ENCODE results near the gene ARHGEF5.
"Not testable (repeated sequence)": the region's sequence is repeated elsewhere in the genome, so short reads cannot be mapped to it uniquely, and the experiment has no call there.

ARHGEF5 gene

DNA sequence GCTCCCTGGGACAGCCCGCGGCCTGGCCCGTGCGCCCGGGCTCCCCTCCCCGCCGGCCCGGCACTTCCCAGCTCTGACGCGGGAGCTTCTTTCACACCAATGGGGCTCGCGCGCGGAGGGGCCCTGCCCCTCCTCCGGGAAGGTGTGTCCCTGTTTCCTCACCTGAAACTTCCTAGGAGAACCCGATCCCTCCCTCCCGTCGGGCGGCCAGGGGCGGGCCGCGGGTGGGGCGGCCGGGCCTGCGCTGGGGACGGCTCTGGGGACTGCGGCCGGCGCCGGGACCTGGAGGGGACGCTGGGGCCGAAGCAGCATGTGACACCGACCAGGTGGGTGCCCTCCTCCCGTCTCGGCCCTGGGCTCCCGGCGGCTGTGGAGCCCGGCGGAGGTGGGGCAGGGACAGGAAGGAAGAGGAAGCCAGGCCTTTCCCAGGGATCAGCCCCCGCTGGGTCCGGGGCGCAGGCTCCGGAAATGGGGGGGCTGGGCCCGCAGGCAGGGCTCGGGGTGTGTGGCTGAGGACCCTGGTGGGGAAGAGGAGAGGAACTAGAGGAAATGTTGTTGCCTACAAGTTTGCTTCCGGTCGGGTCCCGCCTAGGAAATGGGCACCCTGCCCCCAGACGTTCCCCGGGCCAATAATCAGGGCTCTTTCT, at the start of gene ARHGEF5:
Gene ARHGEF5 (plus strand): TSS at position 227 of the 647 bp plus-strand sequence. CDS start 7,268 bp downstream, outside the sequence.
- not testable (repeated sequence) for DNase-seq

DNA sequence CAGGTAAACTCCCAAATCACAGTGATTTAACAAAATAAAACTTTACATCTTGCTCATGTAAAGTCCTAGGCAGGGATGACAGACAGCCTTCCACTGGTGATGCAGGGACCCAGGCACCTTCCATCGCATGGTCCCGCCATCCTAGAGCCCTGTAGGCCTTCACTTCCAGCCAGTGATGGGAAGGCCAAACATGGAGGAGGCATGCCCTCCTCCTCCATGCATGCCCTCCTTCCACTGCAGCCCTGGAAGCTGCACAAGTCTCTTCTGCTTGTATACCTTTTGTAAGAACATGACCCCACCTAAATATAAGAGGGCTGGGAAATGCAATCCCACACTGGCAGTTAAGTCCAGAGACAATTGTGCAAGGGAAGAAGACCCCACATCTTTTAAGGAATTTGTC, 45.5 kb upstream of the ARHGEF5 start:
- not testable (repeated sequence) for DNase-seq

DNA sequence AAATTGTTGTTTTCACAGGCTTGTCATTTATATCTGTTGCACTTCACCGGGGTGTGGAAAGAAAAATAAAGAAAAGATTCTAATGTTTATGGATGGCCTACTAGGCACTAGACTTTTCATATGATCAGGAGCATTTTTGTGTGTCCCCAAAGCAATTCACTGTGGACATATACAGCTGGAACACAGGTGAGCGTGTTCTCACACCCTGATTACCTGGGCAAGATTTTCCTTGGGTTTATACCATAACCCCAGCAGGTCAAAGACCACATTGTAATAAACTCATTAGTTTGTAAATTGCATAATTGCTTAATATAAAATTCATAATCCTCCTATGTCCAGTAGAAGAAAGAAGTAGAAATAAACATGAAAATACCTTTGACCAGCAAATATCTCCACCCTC, 44.0 kb upstream of the ARHGEF5 start:
- DNase-seq = not testable (repeated sequence)

DNA sequence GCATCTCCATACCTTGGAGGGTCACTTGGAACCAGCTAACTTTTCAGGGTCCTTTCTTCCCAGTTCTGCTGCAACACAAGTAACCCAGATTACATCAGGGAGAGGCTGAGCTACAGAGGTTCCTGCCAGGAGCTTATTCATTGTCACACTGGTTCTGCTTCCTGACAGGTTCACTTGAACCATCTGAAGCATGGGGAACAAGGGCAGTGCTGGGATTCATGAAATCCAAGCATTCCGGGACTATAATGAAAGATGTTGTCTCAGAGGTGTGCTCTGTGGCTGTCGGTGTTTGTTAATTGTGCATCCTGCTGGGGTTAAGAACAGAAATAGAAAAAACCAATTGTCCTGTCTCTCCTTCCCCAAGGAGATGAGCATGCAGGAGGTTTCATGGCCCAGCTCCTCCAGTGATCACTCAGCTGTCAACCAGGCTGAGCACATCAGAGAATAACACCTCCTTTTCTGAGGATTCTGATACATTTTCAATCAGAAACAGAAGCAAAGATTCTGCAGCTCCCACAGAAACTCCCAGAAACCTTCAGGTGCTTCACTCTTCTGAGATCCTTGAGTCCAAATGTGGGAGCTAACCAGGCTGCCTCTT, 43.2 kb upstream of the ARHGEF5 start, which contains the start of gene OR2A1:
Gene OR2A1 (plus strand): TSS at position 548 of the 598 bp plus-strand sequence. CDS start 5,706 bp downstream, outside the sequence.
- DNase-seq = not testable (repeated sequence)

DNA sequence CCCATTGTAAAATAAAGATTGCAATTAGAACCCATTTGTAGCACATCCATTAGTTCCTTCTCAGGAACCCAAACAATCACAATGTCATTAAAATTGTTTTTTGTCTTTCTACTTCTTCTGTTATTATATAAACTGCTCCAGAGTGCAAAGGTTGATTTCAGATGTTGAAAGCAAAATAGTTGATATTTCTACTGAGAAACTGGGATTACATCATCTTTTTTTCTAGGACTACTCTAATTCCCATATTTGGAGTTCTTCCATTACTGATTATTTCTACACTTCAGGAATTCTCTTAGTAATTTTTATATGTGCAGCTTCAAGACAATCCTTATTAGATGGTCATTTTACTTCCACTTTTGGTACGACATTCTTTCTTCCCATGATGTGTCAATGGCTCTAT, 37.7 kb upstream of the ARHGEF5 start:
- not testable (repeated sequence) for DNase-seq

DNA sequence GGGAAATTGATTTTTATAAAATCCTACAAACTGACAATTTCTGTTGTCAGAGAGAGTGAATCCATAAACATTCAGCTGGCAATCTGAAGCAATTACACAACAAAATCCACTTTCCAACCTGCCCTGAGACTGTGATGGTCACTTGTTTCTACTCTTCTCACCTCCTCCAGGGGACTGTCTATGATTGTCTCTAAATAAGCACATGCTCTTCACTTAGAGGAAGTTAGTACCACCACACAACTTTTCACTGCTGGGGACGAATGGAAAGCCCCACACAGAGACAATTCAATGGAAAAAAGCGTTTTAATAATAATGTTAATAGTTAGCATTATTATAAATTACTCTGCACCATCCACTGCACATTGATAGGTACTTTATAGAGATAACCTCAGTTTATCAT, 35.7 kb upstream of the ARHGEF5 start:
- not testable (repeated sequence) for DNase-seq

DNA sequence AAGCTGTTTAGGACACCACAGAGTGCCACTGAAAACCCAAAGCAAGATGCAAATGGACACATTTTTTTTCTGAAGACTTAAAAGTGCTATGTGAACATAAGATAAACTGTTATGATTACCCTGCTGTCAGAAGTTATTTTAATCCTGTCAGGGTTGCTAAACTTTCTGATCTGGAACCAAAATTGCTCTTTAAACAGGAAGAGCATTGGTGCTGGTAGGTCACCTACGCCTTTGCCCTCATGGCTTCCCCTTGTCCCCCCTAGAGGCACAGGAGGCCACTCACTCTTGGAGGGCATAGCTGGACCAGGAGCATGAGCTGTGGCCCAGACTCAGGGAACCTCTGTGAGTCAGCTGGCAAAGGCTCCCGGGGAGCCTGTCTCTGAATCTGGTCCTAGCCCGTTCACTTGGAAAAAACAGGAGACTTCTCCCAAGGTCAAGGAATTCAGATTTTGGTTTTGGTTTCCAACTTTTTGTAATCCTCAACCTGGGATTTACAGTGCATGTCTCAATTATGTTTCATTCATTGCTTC, 33.5 kb upstream of the ARHGEF5 start:
- not testable (repeated sequence) for DNase-seq

DNA sequence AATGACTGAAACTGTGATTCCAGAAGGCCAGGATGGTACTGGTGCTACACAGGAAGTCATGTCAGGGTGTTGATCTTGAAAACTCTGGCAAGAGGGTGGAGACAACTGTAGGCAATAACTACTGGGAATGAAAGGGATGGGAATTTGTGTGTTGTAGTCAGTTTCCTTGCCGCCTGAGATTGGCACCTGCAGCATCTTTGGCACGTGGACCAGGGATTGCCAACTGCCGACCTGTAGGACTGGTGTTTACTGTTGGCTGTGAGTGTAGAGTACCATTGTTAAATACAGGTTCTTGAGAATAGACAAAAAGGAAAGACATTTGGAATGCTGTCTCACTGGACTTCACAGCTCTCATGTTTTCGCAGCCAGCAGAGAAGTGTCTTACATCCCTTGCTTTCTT, 31.8 kb upstream of the ARHGEF5 start:
- not testable (repeated sequence) for DNase-seq

DNA sequence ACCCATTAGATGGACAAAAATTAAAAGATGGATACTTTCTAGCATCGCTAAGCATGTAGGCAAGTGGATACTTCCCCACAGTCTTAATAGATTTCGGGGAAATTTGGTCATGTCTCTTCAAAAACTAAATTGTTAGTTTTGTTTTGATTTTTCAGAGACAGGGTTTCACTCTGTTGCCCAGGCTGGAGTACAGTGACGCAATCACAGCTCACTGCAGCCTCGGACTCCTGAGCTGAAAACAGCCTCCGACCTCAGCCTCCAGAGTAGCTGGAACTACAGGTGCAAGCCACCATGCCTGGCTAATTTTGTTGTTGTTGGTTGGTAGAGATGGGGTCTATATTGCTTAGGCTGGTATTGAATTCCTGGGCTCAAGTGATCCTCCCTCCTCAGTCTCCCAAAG, 29.3 kb upstream of the ARHGEF5 start:
- DNase-seq = not testable (repeated sequence)

DNA sequence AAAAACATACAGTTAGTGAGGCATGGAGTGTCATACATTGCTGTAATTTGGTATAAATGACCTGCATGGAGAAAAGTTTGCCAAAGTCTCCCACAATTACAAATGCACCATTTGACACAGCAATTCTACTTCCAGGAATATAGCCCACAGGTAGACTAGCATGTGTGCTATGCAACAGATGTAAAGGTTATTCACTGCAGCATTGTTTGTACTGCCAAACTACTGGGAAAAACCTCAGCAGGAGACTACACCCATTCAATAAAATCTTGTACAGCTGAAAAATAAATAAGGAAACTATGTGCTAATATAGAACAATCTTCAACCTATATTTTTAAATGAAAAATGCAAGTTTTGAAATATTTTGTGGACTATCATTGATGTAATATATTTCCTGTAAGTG, 25.2 kb upstream of the ARHGEF5 start:
- DNase-seq = not testable (repeated sequence)

DNA sequence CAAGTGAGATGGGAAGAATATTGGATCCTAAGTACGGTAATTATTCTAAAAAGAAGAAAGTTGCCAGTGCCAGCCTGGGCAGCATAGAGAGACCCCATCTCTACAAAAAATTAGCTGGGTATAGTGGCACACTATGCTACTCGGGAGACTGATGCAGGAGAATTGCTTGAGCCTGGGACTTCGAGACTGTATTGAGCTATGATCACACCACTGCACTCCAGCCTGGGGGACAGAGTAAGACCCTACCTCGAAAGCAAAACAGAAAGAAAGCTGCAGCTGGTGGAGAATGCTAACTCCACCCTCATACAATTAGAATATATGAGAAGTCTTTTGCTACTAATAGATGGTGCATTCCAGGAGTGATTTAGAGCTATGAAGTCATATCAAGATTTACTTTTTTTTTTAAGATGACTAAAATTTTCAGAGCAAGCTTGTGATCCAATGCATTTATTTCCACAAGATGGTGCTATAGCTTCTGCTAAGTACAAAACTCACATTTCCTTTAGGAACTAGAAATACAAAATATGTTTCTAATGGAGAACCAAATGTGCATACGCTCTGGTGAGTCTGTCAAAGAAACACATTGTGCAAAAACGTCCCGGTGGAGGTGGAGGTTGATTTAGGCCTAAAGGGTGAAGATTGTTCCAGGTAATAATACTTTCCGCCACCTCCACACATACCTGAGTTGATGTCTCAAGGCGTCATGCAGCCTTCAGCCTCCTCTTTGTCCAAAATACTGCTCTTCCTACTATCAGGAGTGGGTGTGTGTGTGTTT, 23.8 kb upstream of the ARHGEF5 start:
- DNase-seq = not testable (repeated sequence)

DNA sequence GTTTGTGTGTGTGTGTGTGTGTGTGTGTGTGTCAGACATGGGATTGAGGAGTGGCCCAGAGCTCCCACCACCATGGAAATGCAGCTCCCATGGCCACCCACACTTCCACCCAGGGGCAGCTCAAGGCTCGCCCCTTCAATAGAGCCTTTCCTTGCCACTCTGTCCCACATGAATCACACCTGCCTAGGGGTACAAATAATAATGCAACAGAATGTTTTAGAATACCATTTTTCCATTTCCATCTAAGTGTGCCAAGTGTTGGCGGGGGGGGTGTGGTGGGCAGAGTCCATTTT, 23.3 kb upstream of the ARHGEF5 start:
- DNase-seq = not testable (repeated sequence)

DNA sequence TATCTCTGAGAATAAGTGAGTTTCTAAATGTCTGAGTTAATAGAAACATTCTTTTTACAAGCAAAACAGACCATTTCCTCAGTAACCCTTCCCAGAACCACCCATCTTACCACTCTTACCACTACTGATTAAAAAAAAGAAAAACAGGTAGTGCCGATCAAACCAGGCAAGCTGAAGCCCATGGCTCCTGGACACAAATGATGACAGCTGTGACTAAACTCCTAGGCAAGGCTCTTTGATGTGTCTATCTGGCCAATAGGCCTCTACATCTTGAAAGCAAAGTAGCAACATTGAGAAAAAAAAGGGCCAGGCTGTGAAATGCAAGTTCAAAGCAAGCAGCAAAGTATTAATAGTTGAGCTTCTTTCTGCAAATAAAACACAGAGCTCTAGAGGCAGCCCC, 6.6 kb upstream of the ARHGEF5 start:
- not testable (repeated sequence) for DNase-seq

DNA sequence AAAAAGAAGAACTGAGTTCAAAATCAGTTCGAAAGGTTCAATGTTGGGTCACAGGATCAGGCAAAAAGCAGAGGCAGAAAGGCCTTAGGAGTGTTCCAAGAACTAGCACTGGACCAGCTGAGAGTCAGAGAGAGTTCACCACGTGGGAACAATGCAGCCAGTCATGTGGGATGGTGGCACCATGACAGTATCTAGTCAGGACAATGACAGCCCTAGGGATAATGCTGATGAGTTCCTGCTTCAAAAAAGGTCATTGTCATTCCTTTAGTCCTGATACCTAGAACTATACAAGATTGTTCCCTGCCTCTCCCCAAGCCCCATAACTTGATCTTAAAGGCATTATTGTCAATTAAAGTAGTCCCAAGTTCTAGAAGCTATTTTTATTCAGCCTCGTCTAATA, 3.5 kb upstream of the ARHGEF5 start:
- not testable (repeated sequence) for DNase-seq

DNA sequence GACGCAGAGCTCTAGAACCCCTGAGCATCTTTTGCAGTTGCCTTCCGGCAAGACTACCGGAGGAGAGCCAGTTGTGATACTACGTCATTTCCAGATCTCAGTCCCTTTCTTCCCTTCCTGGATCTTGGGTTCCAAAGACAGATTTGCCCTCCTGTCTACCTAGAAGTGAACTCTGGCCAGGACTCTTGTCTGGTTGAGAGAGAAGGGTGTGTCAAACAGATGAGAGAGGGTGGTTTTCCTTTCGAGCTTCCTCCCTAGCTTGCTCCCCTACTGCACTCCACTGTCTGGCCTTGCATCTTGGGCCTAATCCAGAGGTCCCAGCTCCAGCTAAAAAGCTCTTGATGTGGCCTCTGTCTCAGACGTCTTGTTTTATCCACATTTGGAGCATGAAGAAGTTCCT, 983 bp downstream of the ARHGEF5 start:
- DNase-seq = not testable (repeated sequence)

DNA sequence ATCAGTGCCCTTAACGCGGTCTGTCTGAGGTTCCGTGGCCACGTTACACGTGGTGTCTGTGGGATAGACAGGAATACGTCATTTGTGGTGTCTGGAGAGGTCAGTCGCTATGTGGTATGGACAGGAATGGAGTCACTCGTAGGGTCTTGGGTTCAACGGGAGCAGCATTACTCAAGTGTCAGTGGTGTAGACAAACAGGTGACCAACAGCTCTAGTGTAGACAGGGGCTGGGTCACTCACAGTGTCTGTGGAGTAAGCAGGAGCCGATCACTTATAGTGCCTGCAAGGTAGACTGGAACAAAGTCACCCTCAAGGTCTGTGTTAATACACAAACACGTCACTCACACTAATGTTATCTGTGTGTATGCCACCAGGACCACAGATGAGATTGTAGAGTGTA, 1.7 kb downstream of the ARHGEF5 start:
- not testable (repeated sequence) for DNase-seq

DNA sequence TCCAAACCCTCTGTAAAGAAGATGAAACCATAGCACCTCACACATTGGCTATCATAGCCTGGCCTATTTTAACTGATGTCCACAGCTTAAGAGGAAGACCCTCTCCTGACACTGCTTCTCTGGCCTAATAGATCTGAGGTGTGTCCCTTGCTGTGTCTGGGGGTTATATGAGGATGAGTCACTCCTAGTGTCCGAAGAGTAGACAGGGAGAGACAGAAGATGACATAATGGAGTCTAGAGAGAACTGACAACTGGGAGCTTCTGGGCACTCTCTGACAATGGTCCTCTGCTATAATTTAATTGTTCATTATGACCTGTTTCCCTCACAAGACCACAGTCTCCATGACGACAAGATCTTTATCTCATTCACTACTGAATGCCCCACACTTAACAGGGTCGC, 6.9 kb downstream of the ARHGEF5 start:
- not testable (repeated sequence) for DNase-seq

DNA sequence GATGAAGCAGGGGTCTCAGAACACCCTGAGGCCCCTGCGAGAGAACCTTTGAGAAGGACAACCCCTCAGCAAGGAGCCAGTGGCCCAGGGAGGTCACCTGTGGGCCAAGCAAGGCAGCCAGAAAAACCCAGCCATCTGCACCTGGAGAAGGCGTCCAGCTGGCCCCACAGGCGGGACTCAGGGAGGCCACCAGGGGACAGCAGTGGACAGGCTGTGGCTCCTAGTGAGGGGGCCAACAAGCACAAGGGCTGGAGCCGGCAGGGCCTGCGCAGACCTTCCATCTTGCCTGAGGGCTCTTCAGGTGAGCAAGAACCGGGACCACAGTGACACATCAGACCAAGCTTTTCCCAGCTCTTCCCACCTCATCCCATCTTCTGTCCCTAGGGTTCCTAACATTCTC, 10.3 kb downstream of the ARHGEF5 start:
- DNase-seq = not testable (repeated sequence)

DNA sequence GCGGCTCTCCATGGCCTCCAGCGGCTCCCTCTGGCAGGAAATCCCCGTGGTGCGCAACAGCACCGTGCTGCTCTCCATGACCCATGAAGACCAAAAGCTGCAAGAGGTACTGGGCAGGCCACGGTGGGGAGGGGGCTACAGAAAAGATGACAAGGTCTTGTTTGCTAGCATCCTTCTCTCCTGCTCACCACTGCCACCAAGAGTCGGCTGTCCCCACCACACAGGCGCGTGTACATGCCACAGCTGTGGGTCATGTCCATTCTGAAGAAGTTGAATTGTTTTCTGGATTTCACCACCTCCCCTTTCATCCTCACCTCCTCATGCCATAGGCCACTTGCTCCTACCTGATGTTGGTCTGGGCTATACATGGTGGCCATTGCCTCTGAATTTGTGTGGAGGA, 12.0 kb downstream of the ARHGEF5 start:
- not testable (repeated sequence) for DNase-seq

DNA sequence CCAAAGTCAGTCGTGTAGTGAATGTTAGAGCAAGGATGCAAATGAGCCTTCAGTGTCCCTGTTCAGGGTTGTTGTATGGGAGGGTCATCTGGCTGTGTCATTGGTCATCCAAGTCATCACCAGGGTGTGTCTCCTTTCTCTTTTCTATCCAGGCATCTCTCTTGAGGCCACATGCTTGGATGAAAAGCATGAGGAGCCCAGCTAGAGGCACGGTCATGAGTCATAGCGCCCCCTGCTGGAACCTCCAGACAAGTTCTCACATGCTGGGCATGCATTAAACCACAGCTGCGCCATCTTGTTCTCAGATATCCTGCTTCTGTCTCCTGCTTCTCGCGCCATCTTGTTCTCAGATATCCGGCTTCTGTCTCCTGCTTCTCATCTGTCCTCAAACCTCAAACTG, 14.0 kb downstream of the ARHGEF5 start:
- DNase-seq = not testable (repeated sequence)

DNA sequence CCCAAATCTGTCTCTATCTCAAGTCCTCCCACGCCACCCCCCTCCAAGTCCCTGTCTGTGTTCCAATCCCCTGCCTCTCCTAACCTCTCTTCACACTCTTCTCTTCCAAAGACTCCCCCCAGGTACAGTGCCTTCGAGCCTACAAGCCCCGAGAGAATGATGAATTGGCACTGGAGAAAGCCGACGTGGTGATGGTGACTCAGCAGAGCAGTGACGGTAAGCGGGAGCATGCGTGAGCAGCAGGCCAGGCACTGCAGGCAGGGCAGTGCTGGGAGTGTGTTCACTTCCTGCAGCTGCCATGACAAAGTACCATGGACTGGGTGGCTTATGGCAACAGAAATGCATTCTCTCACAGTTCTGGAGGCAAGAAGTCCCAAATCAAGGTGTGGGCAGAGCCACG, 23.4 kb downstream of the ARHGEF5 start:
- DNase-seq = no peak

DNA sequence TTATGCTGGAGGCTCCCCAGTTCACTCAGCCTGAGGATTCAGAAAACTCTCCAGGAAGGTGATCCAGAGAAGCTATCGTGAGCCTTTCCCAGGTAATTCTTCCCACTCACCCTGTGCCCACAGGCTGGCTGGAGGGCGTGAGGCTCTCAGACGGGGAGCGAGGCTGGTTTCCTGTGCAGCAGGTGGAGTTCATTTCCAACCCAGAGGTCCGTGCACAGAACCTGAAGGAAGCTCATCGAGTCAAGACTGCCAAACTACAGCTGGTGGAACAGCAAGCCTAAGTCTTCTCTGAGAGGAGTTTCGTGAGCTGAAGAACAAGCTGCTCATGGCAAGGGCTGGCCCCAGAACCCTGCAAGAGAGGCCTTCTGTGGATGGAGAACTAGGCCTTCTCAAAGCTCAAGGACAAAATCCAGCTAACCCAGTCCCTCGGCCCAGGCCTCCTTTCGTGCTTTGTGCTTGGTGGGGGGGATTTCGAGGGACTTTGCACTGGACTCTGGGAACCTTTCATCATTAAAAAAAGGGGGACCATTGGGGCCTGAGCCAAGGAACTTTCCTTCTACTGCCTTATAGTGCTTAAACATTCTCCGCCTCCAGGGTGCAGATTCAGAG, 24.7 kb downstream of the ARHGEF5 start:
- no peak for DNase-seq

DNA sequence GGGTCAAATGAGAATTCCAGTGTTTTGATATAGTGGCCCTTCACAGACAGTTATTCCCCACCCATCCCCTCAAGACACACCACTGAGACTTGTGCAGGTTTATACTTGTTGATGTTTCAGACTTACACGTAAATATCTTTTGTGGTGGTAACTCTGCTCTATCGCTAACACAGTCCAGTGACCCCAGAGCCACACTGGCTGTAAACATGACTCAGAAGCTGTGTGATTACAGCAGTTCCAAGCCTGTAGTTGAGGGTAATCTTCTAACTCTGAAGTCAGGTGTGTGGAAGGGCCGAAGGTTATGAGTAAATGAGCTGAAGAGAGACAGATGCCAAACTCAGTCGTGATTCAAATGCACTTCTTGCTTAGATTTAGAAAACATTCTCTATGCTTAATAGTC, 28.9 kb downstream of the ARHGEF5 start:
- no peak for DNase-seq

Measured in activated CD4-positive, CD25-positive, alpha-beta regulatory T cell (primary cell).